Measurements from ENCODE around the gene APOL2.

DNA sequence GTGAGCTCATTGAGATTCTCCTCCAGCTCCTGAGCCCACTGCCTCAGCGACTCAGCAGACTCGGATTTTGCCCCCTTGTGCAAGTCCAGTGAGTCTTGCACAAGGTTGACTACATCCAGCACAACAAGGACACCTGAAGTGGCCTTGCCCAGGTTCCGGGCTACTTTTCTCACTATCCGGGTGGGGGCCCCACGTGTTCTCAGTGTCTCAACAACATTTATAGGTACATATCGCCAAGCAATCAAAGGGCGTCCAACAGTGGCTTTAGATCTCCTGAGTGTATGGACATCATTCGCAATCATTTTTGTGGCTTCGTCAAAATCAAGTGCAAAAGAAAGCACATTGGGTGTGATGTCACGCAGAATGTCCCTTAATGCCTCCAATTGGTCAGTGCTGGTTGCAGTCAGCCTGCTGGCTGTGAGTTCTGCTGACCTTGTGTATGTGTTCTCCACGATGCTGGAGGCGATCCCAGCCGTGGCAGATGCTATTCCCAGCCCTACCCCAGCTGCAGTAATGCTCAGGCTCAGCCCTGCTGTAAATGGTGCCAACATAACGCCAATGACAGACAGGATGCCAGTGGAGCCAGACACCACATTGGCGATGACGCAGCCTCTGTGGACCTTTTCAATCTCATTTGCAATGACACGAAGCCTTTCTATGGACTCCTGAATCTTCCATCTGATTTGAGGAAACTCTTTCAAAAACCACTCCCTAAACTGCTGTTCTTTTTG, 48.1 kb downstream of the APOL2 start:
- TF ChIP-seq, protein P1, sequence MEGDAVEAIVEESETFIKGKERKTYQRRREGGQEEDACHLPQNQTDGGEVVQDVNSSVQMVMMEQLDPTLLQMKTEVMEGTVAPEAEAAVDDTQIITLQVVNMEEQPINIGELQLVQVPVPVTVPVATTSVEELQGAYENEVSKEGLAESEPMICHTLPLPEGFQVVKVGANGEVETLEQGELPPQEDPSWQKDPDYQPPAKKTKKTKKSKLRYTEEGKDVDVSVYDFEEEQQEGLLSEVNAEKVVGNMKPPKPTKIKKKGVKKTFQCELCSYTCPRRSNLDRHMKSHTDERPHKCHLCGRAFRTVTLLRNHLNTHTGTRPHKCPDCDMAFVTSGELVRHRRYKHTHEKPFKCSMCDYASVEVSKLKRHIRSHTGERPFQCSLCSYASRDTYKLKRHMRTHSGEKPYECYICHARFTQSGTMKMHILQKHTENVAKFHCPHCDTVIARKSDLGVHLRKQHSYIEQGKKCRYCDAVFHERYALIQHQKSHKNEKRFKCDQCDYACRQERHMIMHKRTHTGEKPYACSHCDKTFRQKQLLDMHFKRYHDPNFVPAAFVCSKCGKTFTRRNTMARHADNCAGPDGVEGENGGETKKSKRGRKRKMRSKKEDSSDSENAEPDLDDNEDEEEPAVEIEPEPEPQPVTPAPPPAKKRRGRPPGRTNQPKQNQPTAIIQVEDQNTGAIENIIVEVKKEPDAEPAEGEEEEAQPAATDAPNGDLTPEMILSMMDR (IDR thresholded peaks at IDR 0.05; ENCODE audit: poor library complexity, severe bottlenecking): no peak
- no peak for TF ChIP-seq MXI1 (conservative IDR thresholded peaks at IDR 0.05; ENCODE audit: poor library complexity, severe bottlenecking)
- no peak for TF ChIP-seq EP300 (conservative IDR thresholded peaks at IDR 0.05; ENCODE audit: poor library complexity, severe bottlenecking)
- TF ChIP-seq TAF1 (IDR thresholded peaks at IDR 0.05; ENCODE audit: low read depth): no peak
- no peak for TF ChIP-seq EZH2 (IDR thresholded peaks at IDR 0.05; ENCODE audit: borderline replicate concordance, insufficient read depth, low read length, poor library complexity, severe bottlenecking)
- no peak for TF ChIP-seq POLR2AphosphoS5 (IDR thresholded peaks at IDR 0.05)
- TF ChIP-seq, protein P2, sequence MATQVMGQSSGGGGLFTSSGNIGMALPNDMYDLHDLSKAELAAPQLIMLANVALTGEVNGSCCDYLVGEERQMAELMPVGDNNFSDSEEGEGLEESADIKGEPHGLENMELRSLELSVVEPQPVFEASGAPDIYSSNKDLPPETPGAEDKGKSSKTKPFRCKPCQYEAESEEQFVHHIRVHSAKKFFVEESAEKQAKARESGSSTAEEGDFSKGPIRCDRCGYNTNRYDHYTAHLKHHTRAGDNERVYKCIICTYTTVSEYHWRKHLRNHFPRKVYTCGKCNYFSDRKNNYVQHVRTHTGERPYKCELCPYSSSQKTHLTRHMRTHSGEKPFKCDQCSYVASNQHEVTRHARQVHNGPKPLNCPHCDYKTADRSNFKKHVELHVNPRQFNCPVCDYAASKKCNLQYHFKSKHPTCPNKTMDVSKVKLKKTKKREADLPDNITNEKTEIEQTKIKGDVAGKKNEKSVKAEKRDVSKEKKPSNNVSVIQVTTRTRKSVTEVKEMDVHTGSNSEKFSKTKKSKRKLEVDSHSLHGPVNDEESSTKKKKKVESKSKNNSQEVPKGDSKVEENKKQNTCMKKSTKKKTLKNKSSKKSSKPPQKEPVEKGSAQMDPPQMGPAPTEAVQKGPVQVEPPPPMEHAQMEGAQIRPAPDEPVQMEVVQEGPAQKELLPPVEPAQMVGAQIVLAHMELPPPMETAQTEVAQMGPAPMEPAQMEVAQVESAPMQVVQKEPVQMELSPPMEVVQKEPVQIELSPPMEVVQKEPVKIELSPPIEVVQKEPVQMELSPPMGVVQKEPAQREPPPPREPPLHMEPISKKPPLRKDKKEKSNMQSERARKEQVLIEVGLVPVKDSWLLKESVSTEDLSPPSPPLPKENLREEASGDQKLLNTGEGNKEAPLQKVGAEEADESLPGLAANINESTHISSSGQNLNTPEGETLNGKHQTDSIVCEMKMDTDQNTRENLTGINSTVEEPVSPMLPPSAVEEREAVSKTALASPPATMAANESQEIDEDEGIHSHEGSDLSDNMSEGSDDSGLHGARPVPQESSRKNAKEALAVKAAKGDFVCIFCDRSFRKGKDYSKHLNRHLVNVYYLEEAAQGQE (IDR thresholded peaks at IDR 0.05; ENCODE audit: borderline replicate concordance): no peak
- no peak for TF ChIP-seq RAD21 (conservative IDR thresholded peaks at IDR 0.05)
